ENCODE measurements around the gene NEK2. TPM values are rescaled to one million over a fixed set of nuclear protein-coding genes. Genes with fewer than 3 reads are reported as not detected.
A peak's percentile ranks its signal among the peaks of the same experiment; 100 is the strongest.

The NEK2 gene
- total RNA-seq, 1 donor from 2014 or later = 0.77 TPM

DNA sequence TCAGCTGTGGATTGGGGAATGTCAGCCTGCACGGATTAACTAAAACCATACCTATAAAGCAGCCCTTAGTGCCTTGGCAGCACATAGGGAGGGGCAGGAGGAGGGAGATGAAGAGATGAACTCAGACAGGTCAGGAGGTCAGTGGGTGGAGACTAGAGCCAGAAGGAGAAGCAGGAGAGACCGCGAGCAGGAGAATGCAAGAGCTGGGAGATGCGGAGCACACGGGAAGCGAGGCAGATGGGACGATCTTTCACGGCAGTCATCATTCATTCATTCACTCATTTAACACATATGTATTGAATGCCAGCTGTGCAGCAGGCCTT lies 41.9 kb downstream of the NEK2 start:
- H3K36me3 ChIP-seq = no peaks in the 10 kb centered on the region
- peak in 1 of 2 donors; percentile 7 for ATAC-seq
- no peak overlapping the region for H3K27ac ChIP-seq
- TF ChIP-seq CTCF (IDR thresholded peaks at IDR 0.05) = no peak
- H3K4me1 ChIP-seq = peaks cover 7% of the 10 kb centered on the region
- no peak overlapping the region for H3K4me3 ChIP-seq
- intact Hi-C loops (cut with DNase I) = no loop called here
- no peaks in the 10 kb centered on the region for H3K27me3 ChIP-seq (ENCODE audit: low read depth)
- no peaks in the 10 kb centered on the region for H3K9me3 ChIP-seq
- DNase-seq = peak; percentile 8

DNA sequence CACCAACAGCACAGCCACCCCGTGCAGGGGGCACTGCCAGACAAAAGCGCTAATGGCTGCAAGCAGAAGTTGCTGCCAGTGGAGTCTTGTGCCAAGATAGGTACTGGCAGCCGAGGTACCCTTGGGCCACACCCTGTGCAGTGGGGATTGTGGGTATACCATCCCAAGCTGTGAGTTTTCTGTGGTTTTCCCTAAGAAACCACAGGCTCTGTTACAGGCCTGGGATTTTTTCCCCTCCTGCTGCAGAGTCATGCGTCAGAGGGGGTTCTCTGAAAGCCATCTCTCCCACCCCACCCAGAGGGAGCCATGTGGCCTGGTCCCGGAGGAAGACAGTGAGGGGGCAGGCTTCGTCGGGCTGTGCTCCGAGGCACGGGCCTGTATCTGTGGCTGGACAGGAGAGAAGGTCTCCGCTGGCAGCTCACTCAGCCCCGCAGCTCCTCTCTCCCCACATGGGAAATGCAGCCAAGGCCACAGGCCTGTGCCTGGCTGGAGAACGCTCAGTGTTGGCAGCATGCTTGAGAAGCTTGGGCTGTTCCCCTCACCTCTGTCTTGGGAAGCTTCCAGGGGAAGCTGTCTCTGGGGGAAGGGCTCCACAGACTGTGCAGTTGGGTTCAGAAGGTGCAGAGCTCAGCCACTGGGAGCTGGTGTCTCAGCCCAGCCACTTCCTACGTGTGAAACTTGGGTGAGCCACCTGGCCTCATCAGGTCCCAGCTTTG lies 42.5 kb downstream of the NEK2 start:
- no peak overlapping the region for H3K27ac ChIP-seq
- no peaks in the 10 kb centered on the region for H3K27me3 ChIP-seq (ENCODE audit: low read depth)
- H3K36me3 ChIP-seq = no peaks in the 10 kb centered on the region
- H3K9me3 ChIP-seq = no peaks in the 10 kb centered on the region
- H3K4me3 ChIP-seq = no peak overlapping the region
- DNase-seq (peak; percentile 44), ATAC-seq (peak; percentile 34 to 43)
- intact Hi-C loops (cut with DNase I) = no loop called here
- peaks cover 7% of the 10 kb centered on the region for H3K4me1 ChIP-seq
- TF ChIP-seq CTCF (IDR thresholded peaks at IDR 0.05) = no peak

DNA sequence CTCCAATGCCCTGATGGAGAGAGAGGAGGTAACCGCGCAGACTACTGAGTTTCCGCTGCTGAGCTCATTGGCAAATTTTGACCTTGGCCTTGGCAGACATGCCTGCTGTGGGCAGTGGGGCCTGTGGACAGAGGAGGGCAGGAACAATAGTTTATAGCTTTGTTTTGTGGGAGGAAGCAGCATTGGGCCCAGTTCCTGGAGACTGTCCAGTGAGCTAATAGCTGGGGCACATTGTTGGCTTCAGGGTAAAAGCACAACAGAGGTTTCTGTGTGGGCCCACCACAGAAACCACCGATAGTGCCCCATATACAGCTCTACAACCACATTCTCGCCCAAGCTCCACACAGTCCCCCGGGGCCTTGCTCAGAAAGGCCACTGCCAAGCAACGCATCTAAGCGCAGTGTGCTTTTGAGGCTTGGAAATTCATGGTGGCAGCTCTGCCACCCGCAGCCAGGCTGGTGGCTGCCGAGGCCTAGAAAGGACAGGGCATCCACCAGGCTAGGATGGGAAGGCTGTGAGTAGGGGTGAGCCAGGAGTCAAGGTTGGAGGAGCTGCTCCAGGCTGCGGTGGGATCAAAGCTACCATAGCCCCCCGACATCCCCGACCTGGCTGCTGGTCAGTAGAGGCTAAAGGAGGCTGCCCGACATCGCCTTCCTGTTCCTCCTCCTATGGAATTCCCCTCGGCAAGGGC lies 43.2 kb downstream of the NEK2 start:
- ATAC-seq = no peak
- no peaks in the 10 kb centered on the region for H3K9me3 ChIP-seq
- H3K36me3 ChIP-seq = no peaks in the 10 kb centered on the region
- peak; percentile 15 for DNase-seq
- H3K27me3 ChIP-seq (ENCODE audit: low read depth) = no peaks in the 10 kb centered on the region
- H3K4me1 ChIP-seq = peaks cover 7% of the 10 kb centered on the region
- H3K27ac ChIP-seq = no peak overlapping the region
- no peak for TF ChIP-seq CTCF (IDR thresholded peaks at IDR 0.05)
- H3K4me3 ChIP-seq = no peak overlapping the region
- intact Hi-C loops (cut with DNase I) = no loop called here

DNA sequence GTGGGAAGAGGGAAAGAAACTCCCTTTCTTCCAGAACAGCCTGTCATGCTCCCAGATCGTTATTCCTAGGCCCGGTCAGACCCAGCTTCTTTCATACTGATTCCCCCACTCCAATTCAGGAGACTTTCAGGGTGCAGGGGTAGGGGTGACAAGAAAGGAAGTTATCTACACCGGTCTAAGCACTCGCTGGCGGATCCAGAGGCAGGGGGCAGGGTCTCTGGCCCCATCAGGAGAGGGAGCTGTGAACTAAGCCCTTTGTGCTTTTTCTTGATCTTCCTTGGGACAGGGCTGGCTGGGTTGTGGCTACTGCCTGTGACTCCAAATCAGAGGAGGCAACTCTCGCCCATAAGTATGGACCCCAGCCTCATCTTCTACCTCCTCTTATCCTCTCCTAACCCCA lies 44.3 kb downstream of the NEK2 start:
- intact Hi-C loops (cut with DNase I) = no loop called here
- no peak for ATAC-seq

More for the DNA sequence above, 44.3 kb downstream of the NEK2 start:
- DNase-seq = peak; percentile 6
- no peaks in the 10 kb centered on the region for H3K27me3 ChIP-seq (ENCODE audit: low read depth)
- no peak overlapping the region for H3K4me3 ChIP-seq
- no peaks in the 10 kb centered on the region for H3K9me3 ChIP-seq
- H3K36me3 ChIP-seq = no peaks in the 10 kb centered on the region
- no peak for TF ChIP-seq CTCF (IDR thresholded peaks at IDR 0.05)
- H3K4me1 ChIP-seq = peaks cover 7% of the 10 kb centered on the region
- H3K27ac ChIP-seq = no peak overlapping the region
